Right atrium auricular region (tissue), 2 donors: ENCODE results near the gene SPDYA. TPM values are rescaled to one million over a fixed set of nuclear protein-coding genes. Genes with fewer than 3 reads are reported as not detected.
A peak's percentile ranks its signal among the peaks of the same experiment; 100 is the strongest.

Source experiments
- DNase-seq: peaks from one replicate; pipeline ENCODE4 v3.0.0-alpha.2; 2019; ENCODE audit warnings: low spot score
- H3K27ac ChIP-seq, 2 donors: fragments of 200-600 bp; sonication (generic); 1 replicate in 1 of 2; 2 replicates in 1 of 2; pipeline ENCODE4 v1.5.1; 2016 to 2019
- H3K27me3 ChIP-seq, 2 donors: fragments of 200-600 bp; sonication (generic); one replicate each; pipeline versions ENCODE4 v1.5.1 to v1.6.0; 2017 to 2019
- H3K36me3 ChIP-seq: fragments of 200-600 bp; sonication (generic); one replicate; pipeline ENCODE4 v1.5.1; 2016
- H3K4me1 ChIP-seq, 2 donors: fragments of 200-600 bp; sonication (generic); one replicate each; pipeline versions ENCODE4 v1.5.1 to v1.6.0; 2017 to 2019
- H3K4me3 ChIP-seq, 2 donors: fragments of 200-600 bp; sonication (generic); 1 replicate in 1 of 2; 2 replicates in 1 of 2; pipeline ENCODE4 v1.5.1; 2017 to 2019; ENCODE audit warnings: mild to moderate bottlenecking in 1 of 2, moderate library complexity in 1 of 2
- H3K9me3 ChIP-seq, 2 donors: fragments of 200-600 bp; sonication (generic); one replicate each; pipeline ENCODE4 v1.5.1; 2019
- CTCF ChIP-seq, 2 donors: fragments of 200-600 bp; sonication (generic); IDR thresholded peaks; one replicate each; pipeline ENCODE4 v1.5.1; 2019; ENCODE audit warnings: antibody characterized with exemption in 2 of 2
- total RNA-seq, 2 donors: library from RNA; depleted of rRNA; stranded (reverse); fragments of >200 nt; gene quantifications; one replicate each; pipeline ENCODE4 v1.1.0, GENCODE V29; 2016

SPDYA gene
- total RNA-seq, 2 donors from 2014 or later, result 0.30 TPM; not detected in 1

GRCh38 chr2:28768422-28768821, 42.2 kb upstream of the SPDYA start:
- no peak overlapping the region for H3K4me3 ChIP-seq
- TF ChIP-seq CTCF (IDR thresholded peaks at IDR 0.05), result no peak
- no peak overlapping the region for H3K27ac ChIP-seq
- H3K9me3 ChIP-seq, result no peaks in the 10 kb centered on the region
- H3K27me3 ChIP-seq, result no peaks in the 10 kb centered on the region
- no peaks in the 10 kb centered on the region for H3K36me3 ChIP-seq
- DNase-seq, result no peak
- peaks cover 0 to 87% of the 10 kb centered on the region in 2 donors for H3K4me1 ChIP-seq

- no peak for DNase-seq
- Histone ChIP-seq H3K4me1 (peaks cover 0 to 88% of the 10 kb centered on the region in 2 donors), H3K36me3 (no peaks in the 10 kb centered on the region), H3K27ac (no peak overlapping the region), H3K27me3 (no peaks in the 10 kb centered on the region), H3K4me3 (no peak overlapping the region), H3K9me3 (no peaks in the 10 kb centered on the region)
- TF ChIP-seq CTCF (IDR thresholded peaks at IDR 0.05), result no peak
Measured at GRCh38 chr2:28768952-28769351, 41.7 kb upstream of the SPDYA start.

- Histone ChIP-seq H3K4me3 (no peak overlapping the region), H3K4me1 (peaks cover 0 to 78% of the 10 kb centered on the region in 2 donors), H3K36me3 (peaks cover 9% of the 10 kb centered on the region), H3K27me3 (no peaks in the 10 kb centered on the region), H3K9me3 (no peaks in the 10 kb centered on the region), H3K27ac (no peak overlapping the region)
- no peak for TF ChIP-seq CTCF (IDR thresholded peaks at IDR 0.05)
- DNase-seq, result no peak
Measured at GRCh38 chr2:28772351-28772750, 38.3 kb upstream of the SPDYA start.

GRCh38 chr2:28776471-28776870, 34.2 kb upstream of the SPDYA start:
- Histone ChIP-seq H3K4me1 (peaks cover 0 to 43% of the 10 kb centered on the region in 2 donors), H3K27ac (no peak overlapping the region), H3K4me3 (no peak overlapping the region), H3K9me3 (no peaks in the 10 kb centered on the region), H3K36me3 (peaks cover 47% of the 10 kb centered on the region), H3K27me3 (no peaks in the 10 kb centered on the region)
- no peak for TF ChIP-seq CTCF (IDR thresholded peaks at IDR 0.05)
- no peak for DNase-seq

- Histone ChIP-seq H3K36me3 (peaks cover 66% of the 10 kb centered on the region), H3K27me3 (no peaks in the 10 kb centered on the region), H3K9me3 (no peaks in the 10 kb centered on the region), H3K4me3 (no peak overlapping the region), H3K27ac (peak overlapping the region in 1 of 2 donors; percentile 8), H3K4me1 (peaks cover 0 to 25% of the 10 kb centered on the region in 2 donors)
- DNase-seq, result no peak
- TF ChIP-seq CTCF (IDR thresholded peaks at IDR 0.05), result no peak
Measured at GRCh38 chr2:28778392-28778791, 32.2 kb upstream of the SPDYA start.

GRCh38 chr2:28779001-28779400, 31.6 kb upstream of the SPDYA start:
- no peaks in the 10 kb centered on the region for H3K9me3 ChIP-seq
- H3K27me3 ChIP-seq, result no peaks in the 10 kb centered on the region
- no peak overlapping the region for H3K4me3 ChIP-seq
- H3K27ac ChIP-seq, result peak overlapping the region in 1 of 2 donors; percentile 8
- H3K36me3 ChIP-seq, result peaks cover 72% of the 10 kb centered on the region
- no peak for DNase-seq
- TF ChIP-seq CTCF (IDR thresholded peaks at IDR 0.05), result no peak
- H3K4me1 ChIP-seq, result peaks cover 0 to 19% of the 10 kb centered on the region in 2 donors
